ENCODE results near the gene TECPR2. TPM values are rescaled to one million over a fixed set of nuclear protein-coding genes. Genes with fewer than 3 reads are reported as not detected.

Gene TECPR2
- total and polyA plus RNA-seq, 2 of the 13 experiments (the other 11 are each of a cell fraction or from before 2014, with no cell fraction given): 3.5 to 5.7 TPM

GRCh38 chr14:102316743-102317563 is 45.8 kb upstream of the TECPR2 start (continued):
- TF ChIP-seq ARNT (IDR thresholded peaks at IDR 0.05) (no peak), ZNF446 (CRISPR knock-in tag; IDR thresholded peaks at IDR 0.05) (no peak), ZNF740 (CRISPR knock-in tag; IDR thresholded peaks at IDR 0.05) (0 out of 2 replicates have a peak, but pooled peaks have one; percentile 50), CEBPG (CRISPR knock-in tag; IDR thresholded peaks at IDR 0.05) (peak; percentile 19; the same call in 1 of the 2 replicates), ZNF34 (CRISPR knock-in tag; IDR thresholded peaks at IDR 0.05; ENCODE audit: borderline replicate concordance) (no peak), JARID2 (CRISPR knock-in tag; IDR thresholded peaks at IDR 0.05; ENCODE audit: insufficient replicate concordance) (no peak), REPIN1 (CRISPR knock-in tag; IDR thresholded peaks at IDR 0.05; ENCODE audit: borderline replicate concordance, low read depth) (peak; percentile 9; the same call in 1 of the 2 replicates), AGO1 (IDR thresholded peaks at IDR 0.05; ENCODE audit: low read depth, low read length, poor library complexity, severe bottlenecking) (peak; percentile 73), ZNF7 (CRISPR knock-in tag; IDR thresholded peaks at IDR 0.05) (no peak), HINFP (CRISPR knock-in tag; IDR thresholded peaks at IDR 0.05; ENCODE audit: low read depth) (no peak), ZBTB21 (CRISPR knock-in tag; IDR thresholded peaks at IDR 0.05) (0 out of 2 replicates have a peak, but pooled peaks have one; percentile 8), ZNF124 (CRISPR knock-in tag; IDR thresholded peaks at IDR 0.05) (peak; percentile 89), SYNCRIP (IDR thresholded peaks at IDR 0.05; ENCODE audit: insufficient read depth, low read depth, low read length) (no peak), RNF219 (CRISPR knock-in tag; IDR thresholded peaks at IDR 0.05) (no peak), FOSL1 (CRISPR knock-in tag; IDR thresholded peaks at IDR 0.05; ENCODE audit: borderline replicate concordance) (no peak), MTERF4 (CRISPR knock-in tag; IDR thresholded peaks at IDR 0.05) (peak; percentile 84), TBP (CRISPR knock-in tag; IDR thresholded peaks at IDR 0.05) (no peak), ZNF280D (CRISPR knock-in tag; IDR thresholded peaks at IDR 0.05) (0 out of 2 replicates have a peak, but pooled peaks have one; percentile 61), ZBTB20 (CRISPR knock-in tag; IDR thresholded peaks at IDR 0.05; ENCODE audit: borderline replicate concordance, low read depth) (peak; percentile 59), ZNF570 (CRISPR knock-in tag; IDR thresholded peaks at IDR 0.05; ENCODE audit: borderline replicate concordance) (no peak), STAT5B (CRISPR knock-in tag; IDR thresholded peaks at IDR 0.05) (no peak), SSRP1 (CRISPR knock-in tag; IDR thresholded peaks at IDR 0.05) (no peak)
